Activated CD8-positive, alpha-beta memory T cell treated with anti-CD3 and anti-CD28 coated beads, Interleukin-2, amount 10 ng/mL, durations not matched to agents 7 days and 5 days (primary cell): ENCODE data around the gene KCNN1. TPM values are rescaled to one million over a fixed set of nuclear protein-coding genes. Genes with fewer than 3 reads are reported as not detected.
"Not testable (repeated sequence)": the region's sequence is repeated elsewhere in the genome, so short reads cannot be mapped to it uniquely, and the experiment has no call there.

Experiments used
- ATAC-seq: fragments of 150-1000 bp; cut with Tn5 transposase; one replicate; pipeline ENCODE4 v1.10.0; 2021; ENCODE audit warnings: moderate library complexity
- CTCF ChIA-PET: fragments of 350-600 bp; sonication (Branson Sonifier 250); formaldehyde crosslinking; loops from one replicate; lab custom pipeline; 2021; ENCODE audit warnings: antibody characterized with exemption; lab: Charles Lee
- DNase-seq: peaks from one replicate; pipeline ENCODE4 v3.0.0-alpha.2; 2020
- H3K27ac Mint-ChIP-seq: one replicate; pipeline ENCODE4 v1.8.0; 2021; ENCODE audit warnings: mild to moderate bottlenecking, mixed read lengths
- H3K27me3 Mint-ChIP-seq: one replicate; pipeline ENCODE4 v1.8.0; 2021; ENCODE audit warnings: mixed read lengths
- H3K36me3 Mint-ChIP-seq: one replicate; pipeline ENCODE4 v1.8.0; 2021; ENCODE audit warnings: mild to moderate bottlenecking, mixed read lengths
- H3K4me1 Mint-ChIP-seq: one replicate; pipeline ENCODE4 v1.8.0; 2021; ENCODE audit warnings: mixed read lengths
- H3K4me3 Mint-ChIP-seq: one replicate; pipeline ENCODE4 v1.8.0; 2021; ENCODE audit warnings: mild to moderate bottlenecking, moderate library complexity, mixed read lengths
- H3K9me3 Mint-ChIP-seq: one replicate; pipeline ENCODE4 v1.8.0; 2022; ENCODE audit warnings: low read depth, mixed read lengths
- total RNA-seq, 2 experiments: library from RNA; stranded (reverse); gene quantifications; one replicate each; pipeline ENCODE4 v1.2.3, GENCODE V29; 2021

Gene KCNN1
- total RNA-seq, 2 experiments from 2014 or later = 0.21 TPM; not detected in 1

DNA sequence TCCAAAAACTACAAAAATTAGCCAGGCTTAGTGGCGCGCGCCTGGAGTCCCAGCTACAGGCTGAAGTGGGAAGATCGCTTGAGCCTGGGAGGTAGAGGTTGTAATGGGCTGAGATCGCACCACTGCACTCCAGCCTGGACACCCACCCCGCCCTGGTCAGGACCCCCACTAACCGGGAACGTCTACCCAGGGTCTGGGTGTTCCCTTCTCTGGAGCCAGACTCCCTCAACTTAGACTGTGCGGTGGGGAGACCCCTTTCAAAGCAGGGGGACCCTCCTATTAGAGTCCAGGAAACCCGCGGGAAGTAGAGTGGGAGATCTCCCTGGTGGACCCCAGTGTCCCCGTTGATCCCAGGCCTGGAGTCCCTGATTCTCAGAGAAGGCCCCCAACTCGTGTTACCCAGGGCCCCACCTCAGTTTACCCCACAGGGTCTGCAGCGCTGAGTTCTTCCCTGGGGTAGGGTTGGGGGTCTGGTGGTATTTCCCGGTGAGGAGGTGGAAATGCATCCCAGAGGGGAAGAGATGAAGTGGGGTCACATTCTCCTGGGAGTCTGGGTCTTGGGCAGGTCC lies 35.0 kb downstream of the KCNN1 start:
- DNase-seq (no peak), ATAC-seq (no peak)
- Mint-ChIP-seq H3K36me3 (peaks cover 2% of the 10 kb centered on the region), H3K9me3 (no peaks in the 10 kb centered on the region), H3K4me3 (peak overlapping the region; percentile 82), H3K4me1 (peaks cover 27% of the 10 kb centered on the region), H3K27ac (peak overlapping the region; percentile 83), H3K27me3 (no peaks in the 10 kb centered on the region)
- CTCF ChIA-PET = interaction anchor here (1.0 to 12.0 kb wide), 12 partner anchors 54 to 166 kb away, joined by 3 to 301 read pairs (median 6); partner anchors contain the start of gene CCDC124

DNA sequence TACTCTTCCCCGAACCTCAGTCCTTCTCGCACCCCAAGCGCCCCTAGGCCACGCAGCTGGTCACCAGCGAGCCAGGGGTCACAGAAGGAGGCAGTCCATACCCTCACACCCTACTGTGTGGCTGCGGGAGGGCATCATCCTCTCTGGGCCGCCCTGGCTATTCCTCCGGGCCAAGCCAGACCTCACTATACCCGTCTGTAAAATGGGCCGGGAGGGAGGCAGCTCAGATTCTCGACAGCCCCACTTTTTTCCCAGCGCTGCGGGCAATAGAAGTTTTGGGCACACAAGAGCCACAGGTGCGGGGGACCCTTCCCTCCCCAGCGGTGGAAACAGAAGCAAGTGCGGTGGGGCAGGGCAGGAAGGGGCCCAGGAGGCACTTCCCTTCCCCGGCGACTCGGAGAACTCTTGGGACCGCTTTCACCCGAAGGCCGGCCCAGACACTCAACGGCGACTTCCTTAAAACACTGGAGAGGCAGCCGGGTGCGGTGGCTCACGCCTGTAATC lies 35.5 kb downstream of the KCNN1 start:
- H3K27me3 Mint-ChIP-seq = no peaks in the 10 kb centered on the region
- peaks cover 33% of the 10 kb centered on the region for H3K4me1 Mint-ChIP-seq
- DNase-seq (peak; percentile 55), ATAC-seq (no peak)
- H3K27ac Mint-ChIP-seq = peak overlapping the region; percentile 83
- peaks cover 3% of the 10 kb centered on the region for H3K36me3 Mint-ChIP-seq
- no peaks in the 10 kb centered on the region for H3K9me3 Mint-ChIP-seq
- peak overlapping the region; percentile 82 for H3K4me3 Mint-ChIP-seq
- CTCF ChIA-PET = interaction anchor here (0.8 to 12.0 kb wide), 8 partner anchors 42 to 165 kb away, joined by 3 to 301 read pairs (median 6); partner anchors contain the start of genes CCDC124 and RPL18A

DNA sequence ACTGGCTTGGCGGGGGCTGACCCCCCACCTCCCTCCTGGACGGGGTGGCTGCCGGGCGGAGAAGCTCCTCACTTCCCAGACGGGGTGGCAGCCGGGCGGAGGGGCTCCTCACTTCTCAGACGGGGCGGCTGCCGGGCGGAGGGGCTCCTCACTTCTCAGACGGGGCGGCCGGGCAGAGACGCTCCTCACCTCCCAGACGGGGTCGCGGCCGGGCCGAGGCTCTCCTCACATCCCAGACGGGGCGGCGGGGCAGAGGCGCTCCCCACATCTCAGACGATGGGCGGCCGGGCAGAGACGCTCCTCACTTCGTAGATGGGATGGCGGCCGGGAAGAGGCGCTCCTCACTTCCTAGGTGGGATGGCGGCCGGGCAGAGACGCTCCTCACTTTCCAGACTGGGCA lies 38.8 kb downstream of the KCNN1 start:
- Mint-ChIP-seq H3K4me1 (peaks cover 41% of the 10 kb centered on the region), H3K36me3 (peaks cover 11% of the 10 kb centered on the region)
- not testable (repeated sequence) for H3K27ac Mint-ChIP-seq, DNase-seq, H3K9me3 Mint-ChIP-seq, H3K27me3 Mint-ChIP-seq, H3K4me3 Mint-ChIP-seq, ATAC-seq
- CTCF ChIA-PET = interaction anchor here (4.3 kb wide), 1 partner anchor 53 kb away, joined by 118 read pairs; no protein-coding TSS in a partner anchor

DNA sequence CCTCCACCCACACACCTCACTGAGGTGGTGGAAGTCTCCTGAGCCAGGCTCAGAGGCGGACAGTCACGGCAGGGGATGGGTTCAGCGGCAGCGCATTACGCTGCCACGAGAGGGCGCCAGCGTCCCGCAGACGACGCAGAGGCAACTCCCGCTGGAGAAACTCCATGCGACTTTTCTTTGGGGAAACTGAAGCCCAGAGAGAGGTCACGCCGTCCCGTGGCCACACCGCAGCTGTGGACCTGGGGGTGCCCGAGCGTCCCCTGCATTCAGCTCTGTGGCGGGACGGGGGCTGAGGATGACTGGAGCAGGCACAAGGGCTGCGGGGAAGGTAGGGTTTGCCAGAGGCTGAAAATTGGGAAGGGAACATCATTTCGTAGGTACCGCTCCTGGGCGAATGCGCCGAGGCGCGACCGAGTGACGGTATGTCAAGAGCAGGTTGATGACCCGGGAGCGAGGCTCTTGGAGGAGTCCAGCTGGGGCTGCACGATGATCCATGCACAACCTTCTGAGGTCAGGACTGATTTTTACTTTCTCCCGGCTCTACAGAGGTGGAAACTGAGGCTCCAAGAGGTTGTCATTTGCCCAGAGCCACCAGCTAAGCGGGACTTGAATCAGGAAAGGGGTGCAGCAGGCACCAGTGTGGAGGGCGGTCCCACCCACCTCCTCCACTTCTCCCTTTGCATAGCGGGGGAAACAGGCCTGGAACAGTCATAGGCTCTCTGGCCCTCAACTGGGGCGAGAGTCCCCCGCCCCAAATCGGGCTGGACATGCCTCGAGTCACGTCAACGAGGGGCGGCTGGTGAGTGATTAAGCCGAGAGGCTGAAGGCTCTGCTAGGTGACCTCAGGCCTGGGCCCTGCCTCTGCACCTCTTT lies 40.4 kb downstream of the KCNN1 start:
- DNase-seq = peak; percentile 82
- Mint-ChIP-seq H3K9me3 (no peaks in the 10 kb centered on the region), H3K4me3 (peak overlapping the region; percentile 72), H3K27me3 (no peaks in the 10 kb centered on the region), H3K27ac (peak overlapping the region; percentile 83), H3K36me3 (peaks cover 15% of the 10 kb centered on the region), H3K4me1 (peaks cover 40% of the 10 kb centered on the region)
- ATAC-seq = peak; percentile 70
- CTCF ChIA-PET = interaction anchor here (0.5 to 5.2 kb wide), 16 partner anchors 11 to 161 kb away, joined by 3 to 118 read pairs (median 4); partner anchors contain the start of genes IL12RB1 and MAST3

GRCh38 chr19:18007917-18008673 lies 41.2 kb downstream of the KCNN1 start, which contains the start of gene ARRDC2:
Gene ARRDC2 (plus strand): TSS chr19:18008170. CDS start chr19:18008311, 141 bp downstream.
- Mint-ChIP-seq H3K4me1 (peaks cover 34% of the 10 kb centered on the region), H3K36me3 (peaks cover 20% of the 10 kb centered on the region), H3K4me3 (peak within 1 kb of the TSS; percentile 72), H3K27me3 (no peaks in the 10 kb centered on the region), H3K27ac (peak within 1 kb of the TSS; percentile 83), H3K9me3 (no peaks in the 10 kb centered on the region)
- ATAC-seq (peak; percentile 88), DNase-seq (peak; percentile 90)
- CTCF ChIA-PET = interaction anchor here (0.6 to 5.2 kb wide), 13 partner anchors 12 to 160 kb away, joined by 3 to 118 read pairs (median 5); partner anchors contain the start of genes IL12RB1 and MAST3

- ATAC-seq (no peak), DNase-seq (no peak)
- peak overlapping the region; percentile 74 for H3K27ac Mint-ChIP-seq
- H3K27me3 Mint-ChIP-seq = no peaks in the 10 kb centered on the region
- H3K4me1 Mint-ChIP-seq = peaks cover 37% of the 10 kb centered on the region
- CTCF ChIA-PET = interaction anchor here (0.6 to 5.2 kb wide), 8 partner anchors 12 to 159 kb away, joined by 3 to 118 read pairs (median 7); partner anchors contain the start of gene IL12RB1
- peaks cover 22% of the 10 kb centered on the region for H3K36me3 Mint-ChIP-seq
- no peaks in the 10 kb centered on the region for H3K9me3 Mint-ChIP-seq
- peak overlapping the region; percentile 70 for H3K4me3 Mint-ChIP-seq
These were observed 41.9 kb downstream of the KCNN1 start for GRCh38 chr19:18008814-18009213.

- CTCF ChIA-PET = interaction anchor here (0.6 to 5.2 kb wide), 4 partner anchors 11 to 50 kb away, joined by 3 to 118 read pairs (median 22); no protein-coding TSS in a partner anchor
- no peak overlapping the region for H3K27ac Mint-ChIP-seq
- DNase-seq (no peak), ATAC-seq (no peak)
- no peak overlapping the region for H3K4me3 Mint-ChIP-seq
- peaks cover 44% of the 10 kb centered on the region for H3K4me1 Mint-ChIP-seq
- no peaks in the 10 kb centered on the region for H3K9me3 Mint-ChIP-seq
- peaks cover 28% of the 10 kb centered on the region for H3K36me3 Mint-ChIP-seq
- H3K27me3 Mint-ChIP-seq = no peaks in the 10 kb centered on the region
These were observed 42.6 kb downstream of the KCNN1 start for GRCh38 chr19:18009412-18010066.

DNA sequence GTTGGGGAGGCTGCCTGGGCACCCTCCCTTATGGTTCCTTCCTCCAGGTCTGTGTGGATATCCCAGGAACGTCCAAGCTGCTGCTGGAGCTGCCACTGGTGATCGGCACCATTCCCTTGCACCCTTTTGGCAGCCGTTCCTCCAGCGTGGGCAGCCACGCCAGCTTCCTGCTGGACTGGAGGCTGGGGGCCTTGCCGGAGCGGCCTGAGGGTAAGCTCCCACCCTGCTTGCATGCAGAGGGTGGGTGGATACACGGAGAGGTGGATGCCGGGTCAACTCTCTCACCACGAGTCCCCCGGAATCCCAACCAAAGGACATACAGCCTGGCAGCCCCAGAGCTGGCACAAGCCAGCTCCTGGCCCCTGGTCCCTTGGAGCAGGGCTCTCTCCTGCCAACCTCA lies 43.2 kb downstream of the KCNN1 start:
- Mint-ChIP-seq H3K4me1 (peaks cover 49% of the 10 kb centered on the region), H3K36me3 (peaks cover 32% of the 10 kb centered on the region), H3K9me3 (no peaks in the 10 kb centered on the region), H3K4me3 (no peak overlapping the region), H3K27me3 (no peaks in the 10 kb centered on the region), H3K27ac (no peak overlapping the region)
- DNase-seq (no peak), ATAC-seq (no peak)
- CTCF ChIA-PET = interaction anchor here (0.9 to 5.2 kb wide), 6 partner anchors 11 to 107 kb away, joined by 3 to 35 read pairs (median 4); no protein-coding TSS in a partner anchor

GRCh38 chr19:18013210-18014111 lies 46.6 kb downstream of the KCNN1 start:
- Mint-ChIP-seq H3K36me3 (peaks cover 34% of the 10 kb centered on the region), H3K4me1 (peaks cover 48% of the 10 kb centered on the region), H3K4me3 (no peak overlapping the region), H3K27ac (peak overlapping the region; percentile 85), H3K27me3 (no peaks in the 10 kb centered on the region), H3K9me3 (no peaks in the 10 kb centered on the region)
- DNase-seq (no peak), ATAC-seq (peak; percentile 21)
- CTCF ChIA-PET = interaction anchor here (0.9 to 1.9 kb wide), 4 partner anchors 11 to 100 kb away, joined by 3 to 6 read pairs (median 4); no protein-coding TSS in a partner anchor

GRCh38 chr19:18014197-18014596 lies 47.3 kb downstream of the KCNN1 start:
- peak; percentile 66 for ATAC-seq
- DNase-seq = peak; percentile 65
- CTCF ChIA-PET = interaction anchor here (1.2 to 1.9 kb wide), 3 partner anchors 15 to 45 kb away, joined by 3 to 6 read pairs (median 4); no protein-coding TSS in a partner anchor
- Mint-ChIP-seq H3K9me3 (no peaks in the 10 kb centered on the region), H3K27ac (peak overlapping the region; percentile 85), H3K36me3 (peaks cover 29% of the 10 kb centered on the region), H3K4me1 (peaks cover 42% of the 10 kb centered on the region), H3K4me3 (no peak overlapping the region), H3K27me3 (no peaks in the 10 kb centered on the region)
